ENCODE results near the gene LRP11. TPM values are rescaled to one million over a fixed set of nuclear protein-coding genes. Genes with fewer than 3 reads are reported as not detected.

Gene LRP11
- total RNA-seq, 1 experiment from 2014 or later, result 14.8 TPM

GRCh38 chr6:149898966-149899365 lies 34.8 kb upstream of the LRP11 start:
- Histone ChIP-seq H3K27ac (ENCODE audit: insufficient read length, low read depth, low read length) (no peak overlapping the region), H4K8ac (replicated peaks; ENCODE audit: insufficient read length, low read depth, low read length) (no peak overlapping the region), H4K91ac (ENCODE audit: insufficient read length, low read depth, low read length) (no peak overlapping the region), H3K23me2 (ENCODE audit: insufficient read length, low read depth, low read length, poor library complexity, severe bottlenecking) (no peaks in the 10 kb centered on the region), H2BK12ac (ENCODE audit: insufficient read length, low read depth, low read length) (no peak overlapping the region), H3K27me3 (ENCODE audit: insufficient read depth, low read length) (no peaks in the 10 kb centered on the region; the same call in 1 of the 2 replicates), H2AFZ (ENCODE audit: low read length) (no peak overlapping the region), H3K14ac (ENCODE audit: insufficient read depth, low read length) (no peak overlapping the region), H2BK5ac (ENCODE audit: insufficient read length, low read length) (no peak overlapping the region), H3K4me2 (ENCODE audit: insufficient read depth, insufficient read length, low read length) (no peak overlapping the region), H3K23ac (ENCODE audit: insufficient read length, low read depth, low read length) (no peak overlapping the region), H3K9ac (ENCODE audit: extremely low read depth, insufficient read length, low read length) (no peak overlapping the region), H2BK15ac (ENCODE audit: low read depth, low read length) (no peak overlapping the region), H3K56ac (ENCODE audit: insufficient read length, low read depth, low read length) (no peak overlapping the region), H4K5ac (ENCODE audit: insufficient read length, low read depth, low read length) (no peak overlapping the region), H3K4ac (ENCODE audit: low read depth, low read length) (no peak overlapping the region), H3K79me2 (ENCODE audit: insufficient read depth, low read length) (no peaks in the 10 kb centered on the region), H4K20me1 (ENCODE audit: control insufficient read depth, insufficient read depth, insufficient read length) (no peaks in the 10 kb centered on the region), H2BK20ac (ENCODE audit: low read depth, low read length, poor library complexity, severe bottlenecking) (no peak overlapping the region), H3K4me1 (ENCODE audit: insufficient read depth, low read length) (no peaks in the 10 kb centered on the region; the same call in 1 of the 2 replicates), H3K9me3 (ENCODE audit: control insufficient read depth, low read depth, low read length) (no peaks in the 10 kb centered on the region), H2BK120ac (ENCODE audit: low read depth, low read length, poor library complexity, severe bottlenecking) (no peak overlapping the region), H2AK5ac (ENCODE audit: insufficient read length, low read length) (no peak overlapping the region), H3K79me1 (ENCODE audit: insufficient read depth, low read depth, low read length, poor library complexity, severe bottlenecking) (no peaks in the 10 kb centered on the region), H3T11ph (ENCODE audit: low read length) (no peak overlapping the region), H3K18ac (ENCODE audit: insufficient read length, low read depth, low read length) (no peak overlapping the region)
- peaks cover 31% of the 10 kb centered on the region for H3K27me3 Mint-ChIP-seq (ENCODE audit: low read depth)
- H3K36me3 Mint-ChIP-seq (ENCODE audit: insufficient read depth in 1 of 3, low read depth in 3 of 3), result no peaks in the 10 kb centered on the region
- H3K4me1 Mint-ChIP-seq, result peaks cover 3 to 9% of the 10 kb centered on the region in 2 experiments; a peak in 3 of 4 replicates
- no CpG with 5 or more reads among the region's 9 CpGs for WGBS (ENCODE audit: extremely low coverage, insufficient read length, low lambda C conversion rate)
- H3K4me3 Mint-ChIP-seq, result no peak overlapping the region; a peak in 1 of 5 replicates
- no peak for DNase-seq
- H3K27ac Mint-ChIP-seq, result no peak overlapping the region; a peak in 1 of 7 replicates
- no peaks in the 10 kb centered on the region for H3K9me3 Mint-ChIP-seq
- TF ChIP-seq CTCF (conservative IDR thresholded peaks at IDR 0.05), result no peak

All from H9 (cell line).